Natural killer cell (primary cell): ENCODE data around the gene ZNF202. TPM values are rescaled to one million over a fixed set of nuclear protein-coding genes. Genes with fewer than 3 reads are reported as not detected.

ENCODE experiments used
- ATAC-seq, 3 donors: fragments of 150-1000 bp in 2 of 3; fragments of 200-7000 bp in 1 of 3; cut with Tn5 transposase; 1 replicate in 1 of 3; 2 replicates in 2 of 3; pipeline ENCODE4 v1.10.0; 2021; ENCODE audit warnings: mild to moderate bottlenecking in 2 of 3, moderate library complexity in 2 of 3
- DNase-seq, 2 donors: peaks; one replicate each; pipeline versions ENCODE4 v3.0.0 to v3.0.0-alpha.2; 2013 to 2021; ENCODE audit warnings: mixed read lengths in 1 of 2
- H3K27ac ChIP-seq: one replicate; pipeline ENCODE4 v1.5.1; 2013; ENCODE audit warnings: mild to moderate bottlenecking, low read length
- H3K27me3 ChIP-seq: one replicate; pipeline ENCODE4 v1.6.1; 2013; ENCODE audit warnings: low read length; ENCODE audit not compliant: control insufficient read depth, insufficient read depth
- H3K36me3 ChIP-seq: one replicate; pipeline ENCODE4 v1.6.1; 2013; ENCODE audit warnings: low read length; ENCODE audit not compliant: control insufficient read depth, insufficient read depth
- H3K4me1 ChIP-seq: one replicate; pipeline ENCODE4 v1.6.1; 2013; ENCODE audit warnings: low read length; ENCODE audit not compliant: control insufficient read depth, insufficient read depth
- H3K4me3 ChIP-seq: one replicate; pipeline ENCODE4 v1.5.1; 2013; ENCODE audit warnings: low read length
- H3K9me3 ChIP-seq: one replicate; pipeline ENCODE4 v1.6.1; 2013; ENCODE audit warnings: low read length; ENCODE audit not compliant: control insufficient read depth, insufficient read depth
- H3K27ac Mint-ChIP-seq, 2 donors: one replicate each; pipeline ENCODE4 v1.8.0; 2022; ENCODE audit warnings: mild to moderate bottlenecking in 2 of 2, mixed read lengths in 2 of 2, moderate library complexity in 1 of 2
- H3K27me3 Mint-ChIP-seq, 2 donors: one replicate each; pipeline ENCODE4 v1.8.0; 2022; ENCODE audit warnings: low read depth in 2 of 2, mixed read lengths in 2 of 2
- H3K36me3 Mint-ChIP-seq: one replicate; pipeline ENCODE4 v1.8.0; 2022; ENCODE audit warnings: mixed read lengths
- H3K4me1 Mint-ChIP-seq, 2 donors: one replicate each; pipeline ENCODE4 v1.8.0; 2022; ENCODE audit warnings: mixed read lengths in 2 of 2
- H3K4me3 Mint-ChIP-seq: one replicate; pipeline ENCODE4 v1.8.0; 2022; ENCODE audit warnings: mild to moderate bottlenecking, moderate library complexity, mixed read lengths
- H3K9me3 Mint-ChIP-seq, 2 donors: one replicate each; pipeline ENCODE4 v1.8.0; 2022; ENCODE audit warnings: mixed read lengths in 2 of 2
- CTCF ChIP-seq: fragments of 200-600 bp; IDR thresholded peaks from one replicate; pipeline ENCODE4 v1.8.0; 2022; ENCODE audit warnings: antibody characterized with exemption
- WGBS: methylation state at CpG from one replicate; pipeline ENCODE4 v1.1.7; 2013; ENCODE audit warnings: missing lambda C conversion rate; ENCODE audit not compliant: insufficient coverage; 5-methylcytosine and 5-hydroxymethylcytosine counted together
- intact Hi-C: fragments of 100-400 bp; cut with micrococcal nuclease; formaldehyde crosslinking; loops from one replicate; pipeline ENCODE4 v1.14.2; 2022
- total RNA-seq, 4 donors: library from RNA; stranded (reverse); fragments of 120-200 nt in 1 of 4; gene quantifications; one replicate each; pipeline versions ENCODE4 v1.2.3 to v1.2.4, GENCODE V29; 2013 to 2022

Gene ZNF202
- total RNA-seq, 3 donors from 2014 or later (not counting 1 experiment from before 2014, with no cell fraction given), result 6.8 to 12.6 (median 10.7) TPM

- DNase-seq (no peak), ATAC-seq (no peak)
- Histone ChIP-seq H3K4me1 (no peaks in the 10 kb centered on the region), H3K27ac (no peak overlapping the region), H3K27me3 (peaks cover 3% of the 10 kb centered on the region), H3K4me3 (no peak overlapping the region), H3K9me3 (no peaks in the 10 kb centered on the region), H3K36me3 (no peaks in the 10 kb centered on the region)
- H3K27ac Mint-ChIP-seq, result no peak overlapping the region
- no peaks in the 10 kb centered on the region for H3K36me3 Mint-ChIP-seq
- peaks cover 8 to 26% of the 10 kb centered on the region in 2 donors for H3K27me3 Mint-ChIP-seq
- no peaks in the 10 kb centered on the region for H3K4me1 Mint-ChIP-seq
- intact Hi-C loops, result no loop called here
- peaks cover 0 to 2% of the 10 kb centered on the region in 2 donors for H3K9me3 Mint-ChIP-seq
- 72% methylated on average over 2 of the region's 4 CpGs for WGBS
- no peak overlapping the region for H3K4me3 Mint-ChIP-seq
- no peak for TF ChIP-seq CTCF
These were observed 34.5 kb upstream of the ZNF202 start for GRCh38 chr11:123775715-123776549.

- Histone ChIP-seq H3K27ac (no peak overlapping the region), H3K9me3 (no peaks in the 10 kb centered on the region), H3K4me1 (no peaks in the 10 kb centered on the region), H3K4me3 (no peak overlapping the region), H3K27me3 (peaks cover 3% of the 10 kb centered on the region), H3K36me3 (no peaks in the 10 kb centered on the region)
- ATAC-seq, result no peak
- WGBS, result 86% methylated on average over 1 of the region's 1 CpG
- Mint-ChIP-seq H3K9me3 (peaks cover 0 to 2% of the 10 kb centered on the region in 2 donors), H3K4me3 (no peak overlapping the region), H3K27ac (no peak overlapping the region), H3K36me3 (no peaks in the 10 kb centered on the region), H3K4me1 (no peaks in the 10 kb centered on the region), H3K27me3 (peaks cover 8 to 26% of the 10 kb centered on the region in 2 donors)
- no peak for DNase-seq
- intact Hi-C loops, result no loop called here
- TF ChIP-seq CTCF, result no peak
These were observed 33.8 kb upstream of the ZNF202 start for GRCh38 chr11:123775289-123775688.

DNA sequence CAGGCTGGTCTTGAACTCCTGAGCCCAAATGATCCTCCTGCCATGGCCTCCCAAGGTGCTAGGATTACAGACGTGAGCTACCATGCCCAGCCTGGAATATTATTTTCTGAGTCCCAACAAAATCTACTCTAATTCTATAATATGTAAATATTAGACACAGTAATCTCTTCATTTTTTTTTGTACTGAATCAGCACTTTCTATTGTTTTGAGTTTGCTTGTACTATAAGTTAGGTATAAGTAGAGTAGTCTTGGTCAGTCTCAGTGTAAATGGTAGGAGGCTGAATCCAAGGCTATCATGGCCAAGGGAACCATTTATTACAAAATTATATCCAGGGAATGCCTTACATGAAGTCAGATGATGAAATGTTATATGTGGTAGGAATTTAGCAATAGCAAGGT is 32.5 kb upstream of the ZNF202 start:
- Mint-ChIP-seq H3K4me1 (no peaks in the 10 kb centered on the region), H3K4me3 (no peak overlapping the region), H3K27me3 (peaks cover 5 to 22% of the 10 kb centered on the region in 2 donors), H3K36me3 (no peaks in the 10 kb centered on the region), H3K27ac (no peak overlapping the region), H3K9me3 (no peaks in the 10 kb centered on the region)
- TF ChIP-seq CTCF, result no peak
- H3K4me1 ChIP-seq, result no peaks in the 10 kb centered on the region
- H3K27me3 ChIP-seq, result peaks cover 3% of the 10 kb centered on the region
- no peaks in the 10 kb centered on the region for H3K9me3 ChIP-seq
- H3K36me3 ChIP-seq, result no peaks in the 10 kb centered on the region
- intact Hi-C loops, result no loop called here
- H3K4me3 ChIP-seq, result no peak overlapping the region
- no peak for ATAC-seq
- no peak overlapping the region for H3K27ac ChIP-seq
- DNase-seq, result no peak
- 88% methylated on average over 1 of the region's 1 CpG for WGBS
